ENCODE data around the gene MEGF8.

MEGF8 gene, protein sequence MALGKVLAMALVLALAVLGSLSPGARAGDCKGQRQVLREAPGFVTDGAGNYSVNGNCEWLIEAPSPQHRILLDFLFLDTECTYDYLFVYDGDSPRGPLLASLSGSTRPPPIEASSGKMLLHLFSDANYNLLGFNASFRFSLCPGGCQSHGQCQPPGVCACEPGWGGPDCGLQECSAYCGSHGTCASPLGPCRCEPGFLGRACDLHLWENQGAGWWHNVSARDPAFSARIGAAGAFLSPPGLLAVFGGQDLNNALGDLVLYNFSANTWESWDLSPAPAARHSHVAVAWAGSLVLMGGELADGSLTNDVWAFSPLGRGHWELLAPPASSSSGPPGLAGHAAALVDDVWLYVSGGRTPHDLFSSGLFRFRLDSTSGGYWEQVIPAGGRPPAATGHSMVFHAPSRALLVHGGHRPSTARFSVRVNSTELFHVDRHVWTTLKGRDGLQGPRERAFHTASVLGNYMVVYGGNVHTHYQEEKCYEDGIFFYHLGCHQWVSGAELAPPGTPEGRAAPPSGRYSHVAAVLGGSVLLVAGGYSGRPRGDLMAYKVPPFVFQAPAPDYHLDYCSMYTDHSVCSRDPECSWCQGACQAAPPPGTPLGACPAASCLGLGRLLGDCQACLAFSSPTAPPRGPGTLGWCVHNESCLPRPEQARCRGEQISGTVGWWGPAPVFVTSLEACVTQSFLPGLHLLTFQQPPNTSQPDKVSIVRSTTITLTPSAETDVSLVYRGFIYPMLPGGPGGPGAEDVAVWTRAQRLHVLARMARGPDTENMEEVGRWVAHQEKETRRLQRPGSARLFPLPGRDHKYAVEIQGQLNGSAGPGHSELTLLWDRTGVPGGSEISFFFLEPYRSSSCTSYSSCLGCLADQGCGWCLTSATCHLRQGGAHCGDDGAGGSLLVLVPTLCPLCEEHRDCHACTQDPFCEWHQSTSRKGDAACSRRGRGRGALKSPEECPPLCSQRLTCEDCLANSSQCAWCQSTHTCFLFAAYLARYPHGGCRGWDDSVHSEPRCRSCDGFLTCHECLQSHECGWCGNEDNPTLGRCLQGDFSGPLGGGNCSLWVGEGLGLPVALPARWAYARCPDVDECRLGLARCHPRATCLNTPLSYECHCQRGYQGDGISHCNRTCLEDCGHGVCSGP (N-terminal part only)

DNA sequence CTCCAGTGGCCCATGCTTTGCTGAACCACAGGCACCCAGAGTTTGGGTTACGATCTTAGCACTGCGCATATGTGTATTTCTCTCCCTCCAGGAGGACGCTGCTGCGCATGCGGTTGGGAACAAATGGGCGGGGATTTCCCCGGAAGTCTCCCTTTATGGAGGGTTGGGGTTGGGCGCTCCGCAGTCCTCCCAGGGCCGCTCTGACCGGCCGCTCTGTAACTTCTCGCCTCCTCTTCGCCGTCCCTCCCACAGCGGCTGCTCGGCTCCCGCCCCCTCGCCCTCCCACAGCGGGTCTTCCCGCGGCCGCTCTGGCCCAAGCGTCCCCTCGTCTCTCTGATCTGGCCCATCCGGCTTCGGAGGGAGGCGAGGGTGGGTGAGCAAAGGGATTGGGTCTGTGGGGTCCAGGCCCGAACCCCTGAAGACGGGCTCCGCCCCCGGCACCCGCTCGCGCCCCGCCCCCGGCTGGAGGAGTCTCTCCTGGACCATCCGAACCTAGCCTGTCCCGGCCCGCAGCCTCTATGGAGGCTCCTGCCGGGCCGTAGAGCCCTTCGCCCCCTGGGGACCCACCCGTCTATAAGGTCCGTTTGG is at the start of gene MEGF8:
TSS of gene MEGF8 (plus strand) at position 328 of the 588 bp plus-strand sequence. CDS start 609 bp downstream, outside the sequence.
- DNase-seq, result peak; percentile 99

DNA sequence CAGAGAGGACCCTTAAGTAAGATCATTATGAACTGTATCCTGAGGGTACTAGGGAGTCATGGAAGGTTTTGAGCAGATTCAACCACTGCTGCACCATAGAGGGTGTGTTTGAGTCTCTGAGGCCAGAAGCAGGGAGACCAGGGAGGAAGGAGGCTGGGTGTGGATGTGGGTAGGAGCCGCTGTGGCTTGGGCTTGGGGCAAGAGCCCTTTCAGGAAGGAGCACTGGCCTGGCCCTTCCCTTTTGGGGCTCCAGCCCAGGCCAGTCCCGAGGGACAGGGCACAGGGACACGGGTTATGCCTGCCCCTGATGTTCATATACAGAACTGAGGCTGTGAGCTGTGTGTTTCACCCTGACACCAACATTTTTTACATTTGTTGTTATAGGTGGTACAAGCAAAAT is 49.2 kb upstream of the MEGF8 start:
- DNase-seq, result peak; percentile 24

DNA sequence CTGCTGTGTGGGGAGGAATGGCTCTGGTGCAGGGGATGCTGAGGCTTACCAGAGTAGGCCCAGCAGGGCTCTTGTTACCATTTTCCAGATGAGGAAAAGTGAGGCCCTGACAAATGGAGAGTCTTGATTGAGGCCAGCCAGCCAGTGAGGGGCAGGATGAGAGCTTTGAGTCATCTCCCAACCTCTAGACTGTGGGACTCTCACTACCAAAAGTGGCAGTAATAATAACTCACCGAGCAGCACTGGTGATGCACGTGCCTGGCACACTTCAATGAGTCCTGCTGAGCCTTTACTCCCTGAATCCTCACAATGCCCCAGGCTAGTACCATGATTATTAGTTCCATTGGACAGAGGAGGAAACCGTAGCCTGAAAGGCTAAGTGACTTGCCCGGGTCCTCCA is 48.6 kb upstream of the MEGF8 start:
- no peak for DNase-seq

DNA sequence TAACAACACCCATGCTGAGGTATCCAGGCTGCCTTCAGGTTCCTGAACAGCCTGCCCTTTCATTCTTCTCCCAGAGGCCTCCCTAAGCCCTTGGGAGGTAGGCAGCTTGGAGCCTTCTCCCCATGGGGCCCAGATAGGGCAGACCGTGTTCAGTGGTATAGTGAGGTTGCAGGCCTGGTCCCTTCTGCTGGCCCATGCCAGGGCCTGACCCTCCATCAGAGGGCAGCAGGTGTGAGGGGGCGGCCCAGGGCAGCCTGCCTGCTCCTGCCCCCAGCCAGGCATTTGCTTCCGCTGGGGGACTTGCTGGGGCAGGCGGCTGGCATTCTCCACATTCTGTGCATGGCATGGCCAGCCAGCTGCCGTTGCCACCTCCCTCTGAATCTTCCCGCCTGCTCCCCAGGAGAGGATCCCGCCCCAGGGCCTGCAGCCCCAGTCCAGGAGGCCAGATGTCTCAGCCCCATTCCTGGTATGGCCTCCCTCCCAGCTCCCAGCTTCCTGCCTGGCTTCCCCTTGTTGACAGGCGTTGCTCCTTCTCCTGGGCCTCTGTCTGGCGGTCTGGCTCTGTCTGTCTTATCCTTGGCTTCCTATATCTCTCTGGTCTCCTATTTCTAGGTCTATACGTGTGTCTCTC is 47.5 kb upstream of the MEGF8 start:
- no peak for DNase-seq

DNA sequence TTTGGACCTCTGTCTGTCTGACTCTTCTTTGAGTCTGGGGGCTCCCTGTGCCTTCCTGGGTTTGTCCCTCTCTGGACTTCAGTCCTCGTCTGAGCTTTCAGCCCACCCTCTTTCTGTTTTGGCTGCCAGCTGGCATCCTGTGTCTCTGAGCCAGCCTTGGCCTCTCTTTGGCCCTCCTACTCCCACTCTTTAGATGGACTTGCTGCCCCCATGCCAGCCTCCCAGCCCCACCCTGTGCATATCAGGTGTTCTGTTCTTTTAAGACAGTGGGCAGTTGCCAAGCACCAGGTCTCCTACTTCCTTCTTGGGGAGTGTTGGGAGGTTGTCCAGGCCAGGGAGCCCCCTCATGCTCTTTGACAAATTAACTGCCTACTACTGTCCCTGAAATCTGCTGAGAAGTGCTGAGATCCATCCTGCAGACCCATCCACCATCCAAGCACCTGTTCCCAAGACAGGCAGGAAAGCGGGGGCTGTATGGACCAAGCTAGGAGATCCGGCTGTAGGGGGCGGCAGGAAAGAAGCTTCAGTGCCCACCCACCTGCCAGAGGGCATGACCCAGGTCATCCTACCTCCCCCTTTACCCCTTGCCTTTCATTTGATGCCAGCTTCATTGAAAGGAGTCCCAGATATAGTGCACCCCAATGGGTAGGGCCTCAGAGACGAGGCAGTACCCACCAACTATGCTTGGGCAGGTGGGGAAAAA is 46.8 kb upstream of the MEGF8 start:
- DNase-seq, result no peak

DNA sequence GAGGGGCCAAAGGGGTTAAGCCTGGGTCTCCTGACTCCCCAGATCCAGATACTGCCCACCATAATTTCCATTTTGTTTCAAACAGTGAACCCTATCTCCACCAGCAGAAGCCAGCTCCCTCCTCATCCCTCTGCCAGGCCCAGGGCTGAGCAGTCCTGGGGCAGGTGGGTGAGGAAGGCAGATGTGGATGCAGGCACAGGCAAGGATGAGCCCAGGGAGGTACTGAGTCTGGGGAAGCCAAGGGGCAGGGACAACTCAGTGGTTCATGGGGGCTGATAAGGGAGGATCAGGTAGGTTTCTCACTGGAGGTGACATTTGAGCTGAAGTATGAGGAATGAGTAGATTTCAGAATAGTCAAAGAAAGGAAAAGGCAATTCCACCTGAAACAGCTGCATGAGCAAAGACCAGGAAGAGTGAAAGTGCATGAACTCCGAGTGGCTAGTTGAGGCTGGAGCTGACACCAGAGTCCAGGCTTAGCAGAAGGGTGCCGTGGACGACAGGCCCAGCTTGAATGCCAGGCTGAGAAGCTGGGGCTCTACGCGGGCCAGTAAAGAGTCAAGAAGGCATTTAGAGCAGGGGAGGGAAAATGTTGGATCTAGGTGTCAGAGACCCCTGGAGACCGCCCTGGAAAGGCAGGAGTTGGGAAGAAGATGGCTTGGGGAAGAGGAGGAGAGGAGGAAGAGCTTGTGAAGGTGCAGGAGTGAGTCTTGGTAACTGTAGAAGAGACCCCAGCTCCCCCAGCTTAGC is 46.1 kb upstream of the MEGF8 start:
- DNase-seq, result no peak

DNA sequence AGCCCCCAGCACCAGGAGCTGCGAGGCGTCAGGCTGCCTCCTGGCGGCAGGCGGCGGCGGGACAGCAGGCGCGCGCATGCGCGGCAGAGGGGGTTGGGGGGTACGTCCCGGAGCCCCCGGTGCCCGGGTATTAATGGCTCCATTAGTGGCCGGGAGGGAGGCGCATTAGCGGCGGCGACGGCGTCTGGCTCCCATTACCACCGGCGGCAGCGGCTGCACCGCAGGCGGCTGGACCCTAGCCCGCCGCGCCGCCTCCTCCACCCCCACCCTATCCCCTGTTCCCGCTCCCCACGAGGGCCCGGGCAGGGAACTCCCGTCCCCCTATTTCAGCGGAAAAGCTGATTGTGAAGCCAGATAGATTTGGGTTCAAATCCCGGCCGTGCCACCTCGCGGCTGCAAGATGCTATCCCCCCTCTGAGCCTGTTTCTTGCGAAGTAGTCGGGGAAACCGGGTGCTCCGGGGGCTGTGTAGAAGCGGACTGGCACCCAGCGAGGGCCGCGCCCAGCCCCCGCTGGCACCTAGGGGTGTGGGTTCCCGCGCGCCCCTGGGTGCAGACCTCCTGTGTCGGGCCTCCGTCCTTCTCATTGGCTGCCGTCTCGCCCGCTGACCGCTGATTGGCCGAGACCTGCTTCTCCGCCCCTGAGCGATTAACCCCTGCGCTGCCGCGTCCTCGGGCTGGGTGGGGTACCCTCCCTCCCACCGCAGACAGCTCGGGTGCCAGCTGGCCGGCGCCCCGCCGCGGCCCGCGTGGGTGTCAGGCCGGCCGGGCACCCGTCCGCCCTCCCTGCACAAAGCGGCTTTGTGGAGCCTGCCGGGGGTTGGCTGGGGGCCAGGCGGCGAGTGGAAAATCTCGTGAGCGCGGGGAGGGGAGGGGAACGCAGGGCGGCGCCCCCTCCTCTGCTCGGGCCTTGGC is 45.3 kb upstream of the MEGF8 start:
- DNase-seq, result peak; percentile 92

DNA sequence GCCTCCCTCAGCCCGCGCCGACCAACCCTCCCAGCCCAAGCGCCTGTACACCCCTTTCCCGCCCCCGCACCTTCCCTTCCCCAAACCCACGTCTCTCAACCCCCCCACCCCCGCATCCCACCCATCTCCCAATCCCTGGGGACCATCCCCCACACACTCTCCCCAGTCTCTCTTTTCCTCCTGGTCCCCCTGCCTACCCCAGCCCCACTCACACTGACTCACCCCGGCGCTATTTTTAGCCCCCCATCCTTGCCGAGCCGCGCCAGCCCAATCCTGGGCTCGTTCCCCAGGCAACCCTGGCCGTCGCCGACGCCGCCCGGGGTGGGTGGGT is 44.7 kb upstream of the MEGF8 start:
- no peak for DNase-seq

DNA sequence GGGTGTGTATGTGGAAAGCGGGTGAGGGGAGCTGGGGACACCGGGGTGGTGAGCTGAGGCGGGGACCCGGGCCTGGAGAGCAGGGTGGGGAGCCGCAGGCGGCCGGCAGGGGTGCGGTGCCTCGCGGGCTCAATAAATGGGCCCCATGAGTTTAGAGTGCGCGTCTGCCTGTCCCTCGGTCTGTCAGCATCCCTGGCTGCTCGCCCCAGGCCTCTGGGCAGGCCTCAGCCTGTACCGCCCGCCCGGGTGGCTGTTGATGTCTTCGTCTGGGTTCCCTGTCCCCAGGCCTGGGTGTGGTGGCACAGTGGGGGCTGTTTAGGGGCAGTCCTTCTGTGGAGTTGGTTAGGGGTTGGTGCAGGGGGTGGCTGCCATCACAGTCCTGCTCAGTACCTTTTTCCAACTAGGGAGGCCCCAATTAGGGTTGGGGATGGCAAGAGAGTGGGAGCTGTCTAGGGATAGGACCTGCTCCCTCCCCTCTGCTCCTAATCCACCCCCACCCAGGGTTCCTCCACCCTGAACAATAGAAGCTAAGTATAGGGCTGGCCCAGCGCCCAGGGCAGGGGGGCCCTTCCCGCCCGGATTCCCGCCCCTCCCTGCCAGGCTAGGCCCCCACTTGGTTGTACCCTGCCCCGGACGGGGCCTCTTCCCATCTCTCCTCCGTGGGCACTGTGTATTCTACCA is 44.1 kb upstream of the MEGF8 start:
- DNase-seq, result peak; percentile 48

DNA sequence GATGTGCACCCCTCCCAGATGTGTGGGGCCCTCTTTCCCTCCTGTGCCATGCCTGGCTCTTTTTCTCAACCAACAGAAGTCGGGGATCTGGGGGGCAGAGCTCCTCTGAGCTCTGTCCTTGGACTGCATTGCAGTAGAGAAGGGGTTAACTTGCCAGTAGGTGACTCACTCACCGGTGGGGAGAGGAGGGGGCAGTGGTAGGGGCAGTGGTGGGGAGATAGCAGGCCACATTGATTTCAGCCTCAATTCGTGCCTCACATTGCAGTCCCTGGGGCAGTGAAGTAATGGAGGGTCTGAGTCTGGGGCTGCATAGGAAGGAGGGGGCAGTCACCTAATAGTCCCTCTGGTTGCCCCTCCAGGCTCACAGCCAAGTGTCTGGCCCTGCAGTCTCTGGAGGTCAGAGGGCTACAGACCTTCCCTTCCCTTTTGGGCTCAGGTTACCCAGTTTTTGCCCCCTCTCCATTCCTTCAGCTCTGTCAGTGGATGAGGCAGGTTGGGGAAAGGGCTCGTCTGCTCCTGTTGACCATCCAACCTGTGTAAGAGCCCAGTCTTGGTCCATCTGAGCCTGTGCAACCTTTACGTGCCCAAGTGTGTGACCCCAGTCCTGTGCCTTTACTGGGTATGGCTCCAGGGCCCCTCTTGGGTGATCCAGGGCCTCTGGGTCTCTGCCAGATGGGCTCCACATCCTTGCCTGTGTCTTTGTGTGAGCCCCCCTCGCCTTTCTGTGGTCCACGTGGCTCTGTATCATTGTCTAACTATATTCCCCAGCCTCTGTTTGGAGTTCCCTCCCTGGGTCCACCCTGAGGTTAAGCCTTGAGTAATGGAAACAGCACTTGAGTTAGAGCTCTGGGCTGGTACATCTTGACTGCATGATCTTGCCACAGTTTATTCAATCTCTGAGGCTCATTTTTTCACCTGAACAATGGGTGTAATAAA is 43.3 kb upstream of the MEGF8 start:
- no peak for DNase-seq

DNA sequence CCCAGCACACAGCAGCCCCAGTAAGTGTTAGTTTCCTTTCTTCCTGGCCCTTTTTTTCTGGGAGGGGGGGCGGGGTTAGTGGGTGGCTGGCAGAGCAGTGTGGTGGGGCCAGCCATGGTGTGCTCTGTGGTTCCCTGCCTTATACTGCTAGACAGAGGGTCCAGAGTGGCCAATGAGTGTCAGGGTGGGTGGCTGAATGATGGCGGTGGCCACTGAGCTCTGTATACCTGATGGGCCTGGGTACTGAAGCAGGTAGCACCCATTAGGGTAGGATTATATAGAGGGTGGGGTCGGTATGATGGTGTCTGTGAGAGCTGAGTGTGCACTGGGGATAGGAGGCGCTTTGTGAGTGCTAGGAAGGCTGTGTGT is 42.6 kb upstream of the MEGF8 start:
- DNase-seq, result no peak

DNA sequence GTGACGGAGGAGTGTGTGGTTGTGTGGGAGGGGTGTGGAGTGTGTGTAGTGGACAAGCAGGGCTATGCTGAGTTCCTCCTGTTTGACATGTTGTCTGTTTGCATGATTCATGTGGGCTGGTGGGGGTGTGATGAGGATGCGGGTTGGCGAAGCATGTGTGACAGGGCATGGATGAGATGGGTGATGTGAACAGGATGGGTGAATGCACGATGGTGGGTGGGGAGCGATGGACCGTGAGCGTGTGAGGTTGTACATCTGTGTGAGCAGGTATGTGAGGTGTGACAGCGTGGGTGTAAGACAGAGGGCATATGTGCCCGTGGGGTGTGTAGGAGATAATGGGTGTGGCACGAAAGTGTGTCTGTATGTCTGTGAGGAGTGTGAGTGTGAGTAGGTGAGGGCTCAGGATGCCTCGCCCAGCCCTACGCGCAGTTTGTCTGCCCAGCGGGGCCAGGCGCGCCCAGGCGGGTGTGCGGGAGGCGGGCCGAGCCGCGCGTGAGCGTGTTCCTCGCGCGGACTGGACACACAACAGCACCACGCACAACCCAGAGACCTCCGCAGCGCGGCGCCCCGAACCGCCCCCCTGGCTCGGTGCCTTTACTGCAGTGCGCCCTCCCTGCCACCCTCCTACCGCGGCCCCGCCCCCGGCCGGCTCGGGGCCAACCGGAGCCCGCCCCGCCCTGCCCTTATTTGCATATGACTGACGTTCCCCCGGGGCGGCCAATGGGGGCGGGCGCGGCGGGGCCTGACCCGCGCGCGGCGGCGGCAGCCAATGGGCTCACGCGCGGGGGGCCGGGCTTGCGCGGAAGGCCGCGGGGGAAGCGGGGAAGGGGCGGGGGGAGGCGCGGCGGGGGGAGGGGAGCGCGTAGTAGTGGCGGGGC is 42.0 kb upstream of the MEGF8 start:
- peak; percentile 97 for DNase-seq

DNA sequence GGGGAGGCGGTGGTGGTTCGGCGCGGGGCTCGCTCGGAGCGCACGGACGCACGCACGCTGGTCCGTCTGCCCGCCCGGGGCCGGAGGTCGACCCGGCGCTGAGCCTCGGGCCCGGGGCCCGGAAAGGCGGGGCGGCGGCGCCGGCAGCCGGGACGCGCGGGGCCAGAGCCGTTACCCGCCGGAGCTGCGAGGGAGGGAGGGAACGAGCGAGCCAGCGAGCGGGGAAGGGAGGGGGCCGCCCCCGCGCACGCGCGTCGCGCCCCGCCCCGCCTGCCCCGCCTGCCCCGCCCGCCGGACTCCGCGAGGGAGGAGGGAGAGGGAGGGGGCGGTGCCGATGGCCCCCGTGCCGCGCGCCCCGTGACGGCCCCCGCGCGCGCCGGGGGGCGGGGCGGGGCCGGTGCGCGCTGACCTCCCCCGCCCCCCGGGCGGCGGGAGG is 41.4 kb upstream of the MEGF8 start:
- peak; percentile 91 for DNase-seq

DNA sequence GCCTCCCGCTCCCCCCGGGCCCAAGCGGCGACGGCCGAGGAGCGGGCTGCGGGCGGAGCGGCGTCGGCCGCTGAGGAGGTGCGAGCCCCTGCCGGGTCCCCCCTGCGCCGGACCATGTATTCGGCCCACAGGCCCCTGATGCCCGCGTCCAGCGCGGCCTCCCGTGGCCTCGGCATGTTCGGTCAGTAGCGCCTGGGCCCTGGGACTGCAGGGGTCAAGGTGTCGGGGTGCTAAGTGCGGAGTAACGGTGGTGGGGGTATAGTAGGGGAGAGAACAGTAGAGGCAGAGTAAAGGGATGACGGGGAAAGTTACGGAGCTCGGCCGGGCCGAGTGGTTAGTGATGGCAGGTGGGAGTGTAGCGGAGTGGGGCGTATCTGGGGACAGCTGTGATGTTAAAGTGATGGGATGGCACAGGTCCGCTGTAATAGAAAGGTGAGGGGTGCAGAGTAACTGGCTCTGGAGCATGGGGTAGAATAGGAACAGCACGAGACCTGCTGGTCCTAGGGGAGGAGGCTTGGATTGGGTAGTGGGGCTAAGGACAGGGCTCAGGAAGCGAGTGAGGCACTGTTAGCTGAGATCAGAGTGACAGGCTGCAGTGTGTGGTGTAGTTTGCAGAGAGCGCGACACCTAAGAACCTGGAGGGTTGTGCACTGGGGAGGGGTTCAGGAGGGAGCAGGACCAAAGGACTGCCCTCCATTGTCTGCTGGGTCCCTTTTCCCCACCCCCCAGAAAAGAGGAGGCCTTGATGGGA is 40.7 kb upstream of the MEGF8 start:
- peak; percentile 24 for DNase-seq

DNA sequence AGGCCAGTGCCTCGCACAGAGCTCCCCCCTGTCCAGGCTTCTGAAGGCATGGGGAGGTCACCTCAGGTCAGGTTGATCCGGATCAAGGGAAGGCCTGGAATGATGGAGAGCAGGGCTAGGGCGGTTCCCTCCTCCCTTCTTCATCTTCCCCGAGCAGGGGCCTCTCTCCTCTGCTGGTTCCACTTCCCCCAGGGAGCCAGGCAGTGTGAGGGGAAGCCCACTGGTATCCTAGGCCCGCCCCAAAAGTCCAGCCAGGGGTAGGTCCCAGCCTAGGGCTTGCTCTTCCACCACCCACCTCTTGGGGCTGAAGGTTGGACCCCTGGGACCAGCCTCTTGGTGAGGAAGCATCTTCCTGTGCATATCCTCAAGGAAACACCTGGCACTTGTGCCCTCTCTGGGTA is 39.9 kb upstream of the MEGF8 start:
- DNase-seq, result no peak

DNA sequence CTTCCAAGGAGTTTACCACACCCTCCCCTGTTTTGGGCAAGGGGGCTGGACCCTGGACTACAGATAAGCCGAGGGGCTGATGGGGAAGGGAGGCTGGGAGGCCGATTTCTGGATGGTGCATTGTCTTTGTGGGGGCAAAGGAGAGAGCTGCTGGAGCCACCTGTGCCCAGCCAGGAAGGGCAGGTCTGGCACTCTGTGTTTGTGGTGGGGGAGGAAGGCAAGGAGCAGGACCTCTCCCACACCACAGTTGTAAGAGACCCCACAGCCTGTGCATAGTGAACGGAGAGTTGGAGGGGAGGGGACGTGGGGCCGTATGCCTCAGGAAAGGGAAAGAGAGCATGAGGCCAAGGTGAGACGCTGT is 39.5 kb upstream of the MEGF8 start:
- DNase-seq, result no peak
